ENCODE measurements around the gene MDC1. TPM values are rescaled to one million over a fixed set of nuclear protein-coding genes. Genes with fewer than 3 reads are reported as not detected.

MDC1 gene
- total and polyA plus RNA-seq, 2 of the 13 experiments (the other 11 are each of a cell fraction or from before 2014, with no cell fraction given) = 8.4 to 14.0 TPM

DNA sequence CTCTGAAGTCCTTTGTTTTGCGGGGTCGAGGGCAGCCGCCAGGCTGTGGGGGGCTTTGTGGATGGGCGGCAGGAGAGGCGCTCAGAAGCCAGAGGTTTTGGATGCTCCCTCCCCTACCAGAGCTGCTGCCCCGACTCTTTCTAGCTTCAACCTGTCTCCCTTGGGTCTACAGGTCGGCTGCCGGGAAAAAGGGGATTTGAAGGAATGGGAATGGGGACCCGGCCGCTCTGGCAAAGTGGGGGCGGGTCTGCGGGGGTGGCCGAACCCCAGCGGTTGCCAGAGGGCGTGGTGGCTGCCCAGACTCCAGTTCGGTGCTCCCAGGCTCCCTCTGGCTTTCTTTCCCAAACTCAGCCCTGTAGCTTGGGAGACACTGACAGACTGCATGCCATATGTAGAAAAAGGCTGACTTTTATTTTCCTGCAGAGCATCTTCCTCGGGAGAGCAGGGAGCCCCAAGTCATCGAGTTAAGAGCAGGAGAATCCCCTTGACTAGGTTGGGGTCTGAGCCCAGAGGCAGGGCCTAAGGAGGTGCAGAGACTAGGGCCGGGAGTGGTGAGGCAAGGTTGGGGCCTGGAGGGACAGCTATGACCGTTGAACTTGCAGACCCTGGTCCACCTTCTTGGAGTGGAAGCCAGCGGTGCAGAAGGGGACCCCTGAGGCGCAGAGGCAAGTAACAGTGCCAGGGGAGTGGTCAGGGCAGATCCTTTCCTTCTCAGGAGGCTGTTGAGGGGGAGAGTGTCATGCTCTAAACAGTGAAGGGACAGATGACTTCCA is 29.2 kb downstream of the MDC1 start (continued):
- TF ChIP-seq MXD4 (CRISPR knock-in tag; IDR thresholded peaks at IDR 0.05) (0 out of 2 replicates have a peak, but pooled peaks have one; percentile 12), ZNF703 (CRISPR knock-in tag; IDR thresholded peaks at IDR 0.05; ENCODE audit: borderline replicate concordance) (no peak), HES4 (CRISPR knock-in tag; IDR thresholded peaks at IDR 0.05; ENCODE audit: borderline replicate concordance) (0 out of 2 replicates have a peak, but pooled peaks have one; percentile 51), ZNF605 (CRISPR knock-in tag; IDR thresholded peaks at IDR 0.05) (no peak), TRAFD1 (CRISPR knock-in tag; IDR thresholded peaks at IDR 0.05; ENCODE audit: borderline replicate concordance) (no peak), ELF3 (CRISPR knock-in tag; IDR thresholded peaks at IDR 0.05) (no peak), HNF1A (IDR thresholded peaks at IDR 0.05; ENCODE audit: low read depth) (no peak), HNF1A (CRISPR knock-in tag; IDR thresholded peaks at IDR 0.05; ENCODE audit: borderline replicate concordance) (no peak), KLF9 (CRISPR knock-in tag; IDR thresholded peaks at IDR 0.05; ENCODE audit: low read depth) (0 out of 2 replicates have a peak, but pooled peaks have one; percentile 6), ZBTB7B (CRISPR knock-in tag; IDR thresholded peaks at IDR 0.05) (peak; percentile 10; the same call in 1 of the 2 replicates), FOSL1 (CRISPR knock-in tag; IDR thresholded peaks at IDR 0.05; ENCODE audit: borderline replicate concordance) (peak; percentile 9; the same call in 1 of the 2 replicates), ZNF687 (CRISPR knock-in tag; IDR thresholded peaks at IDR 0.05) (peak; percentile 24), ZBTB43 (CRISPR knock-in tag; conservative IDR thresholded peaks at IDR 0.05) (0 out of 2 replicates have a peak, but pooled peaks have one; percentile 20), MED13 (CRISPR knock-in tag; IDR thresholded peaks at IDR 0.05) (peak; percentile 10; the same call in 1 of the 2 replicates)
- TF ChIP-seq, protein P1, sequence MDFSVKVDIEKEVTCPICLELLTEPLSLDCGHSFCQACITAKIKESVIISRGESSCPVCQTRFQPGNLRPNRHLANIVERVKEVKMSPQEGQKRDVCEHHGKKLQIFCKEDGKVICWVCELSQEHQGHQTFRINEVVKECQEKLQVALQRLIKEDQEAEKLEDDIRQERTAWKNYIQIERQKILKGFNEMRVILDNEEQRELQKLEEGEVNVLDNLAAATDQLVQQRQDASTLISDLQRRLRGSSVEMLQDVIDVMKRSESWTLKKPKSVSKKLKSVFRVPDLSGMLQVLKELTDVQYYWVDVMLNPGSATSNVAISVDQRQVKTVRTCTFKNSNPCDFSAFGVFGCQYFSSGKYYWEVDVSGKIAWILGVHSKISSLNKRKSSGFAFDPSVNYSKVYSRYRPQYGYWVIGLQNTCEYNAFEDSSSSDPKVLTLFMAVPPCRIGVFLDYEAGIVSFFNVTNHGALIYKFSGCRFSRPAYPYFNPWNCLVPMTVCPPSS (IDR thresholded peaks at IDR 0.05) = no peak

All from HepG2 (cell line).